ENCODE measurements around the gene COQ5.

DNA sequence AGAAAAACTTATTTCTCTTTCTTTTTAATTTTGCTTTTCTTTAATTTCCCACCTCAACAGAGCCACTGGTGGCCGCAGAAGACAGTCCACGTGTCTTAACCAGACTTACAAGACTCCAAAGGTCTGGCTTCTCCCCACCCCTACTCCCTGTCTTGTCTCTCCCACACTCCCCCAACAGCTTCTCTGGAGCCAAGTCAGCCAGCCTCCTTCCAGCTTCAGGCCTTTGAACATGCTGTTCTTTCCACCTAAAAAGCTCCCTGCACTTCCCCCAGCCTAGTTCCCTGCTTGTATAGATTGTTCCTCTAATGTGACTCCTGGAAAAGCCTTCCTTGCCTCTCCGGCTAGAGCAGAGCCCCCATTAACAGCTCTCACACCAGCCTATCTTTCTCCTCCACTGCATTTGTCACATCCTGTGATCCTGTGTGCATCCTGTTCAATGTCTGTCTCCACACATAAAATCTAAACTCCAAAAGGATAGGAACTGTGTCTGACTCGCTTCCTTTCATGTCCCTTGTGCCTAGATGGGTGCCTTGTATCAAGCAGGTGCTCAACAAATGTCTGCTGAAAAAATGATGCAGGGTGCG is 40.8 kb downstream of the COQ5 start:
- TF ChIP-seq, protein P1, sequence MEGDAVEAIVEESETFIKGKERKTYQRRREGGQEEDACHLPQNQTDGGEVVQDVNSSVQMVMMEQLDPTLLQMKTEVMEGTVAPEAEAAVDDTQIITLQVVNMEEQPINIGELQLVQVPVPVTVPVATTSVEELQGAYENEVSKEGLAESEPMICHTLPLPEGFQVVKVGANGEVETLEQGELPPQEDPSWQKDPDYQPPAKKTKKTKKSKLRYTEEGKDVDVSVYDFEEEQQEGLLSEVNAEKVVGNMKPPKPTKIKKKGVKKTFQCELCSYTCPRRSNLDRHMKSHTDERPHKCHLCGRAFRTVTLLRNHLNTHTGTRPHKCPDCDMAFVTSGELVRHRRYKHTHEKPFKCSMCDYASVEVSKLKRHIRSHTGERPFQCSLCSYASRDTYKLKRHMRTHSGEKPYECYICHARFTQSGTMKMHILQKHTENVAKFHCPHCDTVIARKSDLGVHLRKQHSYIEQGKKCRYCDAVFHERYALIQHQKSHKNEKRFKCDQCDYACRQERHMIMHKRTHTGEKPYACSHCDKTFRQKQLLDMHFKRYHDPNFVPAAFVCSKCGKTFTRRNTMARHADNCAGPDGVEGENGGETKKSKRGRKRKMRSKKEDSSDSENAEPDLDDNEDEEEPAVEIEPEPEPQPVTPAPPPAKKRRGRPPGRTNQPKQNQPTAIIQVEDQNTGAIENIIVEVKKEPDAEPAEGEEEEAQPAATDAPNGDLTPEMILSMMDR (IDR thresholded peaks at IDR 0.05; ENCODE audit: low read length) = no peak
- no peak for TF ChIP-seq EZH2phosphoT487 (IDR thresholded peaks at IDR 0.05; ENCODE audit: low read length)
- no peak for TF ChIP-seq EZH2 (optimal IDR thresholded peaks at IDR 0.05; ENCODE audit: low read depth, low read length)

Data from MM.1S (cell line).